ENCODE results near the gene VOPP1. TPM values are rescaled to one million over a fixed set of nuclear protein-coding genes. Genes with fewer than 3 reads are reported as not detected.

VOPP1 gene
- total and polyA plus RNA-seq, 2 of the 13 experiments (the other 11 are each of a cell fraction or from before 2014, with no cell fraction given) = 21.8 to 55.3 TPM

- TF ChIP-seq ZNF609 (CRISPR knock-in tag; IDR thresholded peaks at IDR 0.05; ENCODE audit: borderline replicate concordance) (no peak), HOXA9 (CRISPR knock-in tag; IDR thresholded peaks at IDR 0.05; ENCODE audit: borderline replicate concordance) (no peak), ZNF30 (CRISPR knock-in tag; IDR thresholded peaks at IDR 0.05) (no peak), STAG1 (CRISPR knock-in tag; IDR thresholded peaks at IDR 0.05) (no peak), FOXK2 (IDR thresholded peaks at IDR 0.05) (no peak), ZNF256 (CRISPR knock-in tag; conservative IDR thresholded peaks at IDR 0.05) (no peak), CBX5 (CRISPR knock-in tag; IDR thresholded peaks at IDR 0.05; ENCODE audit: borderline replicate concordance) (no peak), RBFOX2 (IDR thresholded peaks at IDR 0.05; ENCODE audit: low read depth, low read length) (no peak), ZNF343 (CRISPR knock-in tag; IDR thresholded peaks at IDR 0.05) (no peak), ZNF816 (CRISPR knock-in tag; IDR thresholded peaks at IDR 0.05; ENCODE audit: borderline replicate concordance) (no peak)
Measured at GRCh38 chr7:55481155-55481554, 91.1 kb downstream of the VOPP1 start (continued).

GRCh38 chr7:55478700-55479099 is 93.6 kb downstream of the VOPP1 start:
- ChIA-PET POLR2A (no interaction called here), CTCF (ENCODE audit: low intra/inter-chr PET ratio, low total read pairs) (no interaction called here)
- intact Hi-C loops (cut with micrococcal nuclease; ENCODE audit: unreplicated experiment) = no loop called here

More at GRCh38 chr7:55478700-55479099, 93.6 kb downstream of the VOPP1 start:
- Histone ChIP-seq H2AFZ (ENCODE audit: low read length) (no peak overlapping the region), H3K9me3 (ENCODE audit: low read length) (no peaks in the 10 kb centered on the region), H4K20me1 (ENCODE audit: insufficient read depth, low read length) (no peaks in the 10 kb centered on the region), H3K4me3 (replicated peaks in 1 of 3; ENCODE audit: insufficient read depth in 1 of 3, low read depth in 2 of 3, low read length in 3 of 3) (no peak overlapping the region), H3K27ac (ENCODE audit: extremely low read length, insufficient read depth, low read length) (no peak overlapping the region), H3K9ac (ENCODE audit: insufficient read depth, low read depth, low read length) (no peak overlapping the region), H3K4me1 (ENCODE audit: insufficient read depth, low read length) (no peaks in the 10 kb centered on the region), H3K36me3 (replicated peaks in 1 of 2; ENCODE audit: control insufficient read depth in 1 of 2, insufficient read depth in 2 of 2, low read length in 2 of 2) (peaks cover 3 to 25% of the 10 kb centered on the region in 2 experiments; a peak in 3 of 5 replicates), H3K79me2 (ENCODE audit: insufficient read depth, low read length) (no peaks in the 10 kb centered on the region), H3K4me2 (ENCODE audit: low read depth, low read length) (no peak overlapping the region), H3K27me3 (ENCODE audit: control insufficient read depth in 1 of 2, insufficient read depth in 2 of 2, low read length in 2 of 2) (no peaks in the 10 kb centered on the region)
- no peak for FAIRE-seq
- TF ChIP-seq ONECUT2 (CRISPR knock-in tag; IDR thresholded peaks at IDR 0.05) (no peak), KDM6A (CRISPR knock-in tag; IDR thresholded peaks at IDR 0.05; ENCODE audit: low read depth) (no peak), NCOA2 (CRISPR knock-in tag; IDR thresholded peaks at IDR 0.05) (no peak)
- BruUV-seq (replicated peaks) = no TSS peak
- DNase-seq (ENCODE audit: low spot score) = no peak
- in situ Hi-C loops (cut with HindIII; ENCODE audit: extremely low pct_ligation_motif_present, low pct_unique_long_range_greater_than_20kb) = no loop called here
- 98% methylated on average over 6 of the region's 6 CpGs for WGBS (ENCODE audit: low lambda C conversion rate)
- ATAC-seq = no peak

Measured in HepG2 (cell line).